Neutrophil (primary cell): ENCODE results near the gene GPR146.
"Not testable (repeated sequence)": the region's sequence is repeated elsewhere in the genome, so short reads cannot be mapped to it uniquely, and the experiment has no call there.

Experiments
- H3K27ac ChIP-seq: fragments of 200-600 bp; sonication (generic); 2 replicates; pipeline ENCODE4 v1.5.1; 2016; ENCODE audit warnings: mild to moderate bottlenecking, moderate library complexity
- H3K27me3 ChIP-seq: fragments of 200-600 bp; sonication (generic); 2 replicates; pipeline ENCODE4 v1.6.0; 2016; ENCODE audit warnings: mild to moderate bottlenecking
- H3K36me3 ChIP-seq: fragments of 200-600 bp; sonication (generic); 2 replicates; pipeline ENCODE4 v1.5.1; 2017
- H3K4me1 ChIP-seq, 2 experiments: fragments of 200-600 bp in 1 of 2; sonication (generic) in 1 of 2; 1 replicate in 1 of 2; 2 replicates in 1 of 2; pipeline versions ENCODE4 v1.5.1 to v1.6.1; 2013 to 2016; ENCODE audit warnings: low read depth in 1 of 2, low read length in 1 of 2, mild to moderate bottlenecking in 1 of 2, moderate library complexity in 1 of 2; ENCODE audit not compliant: control insufficient read depth in 1 of 2, insufficient read depth in 1 of 2
- H3K4me3 ChIP-seq, 2 experiments: fragments of 200-600 bp in 1 of 2; sonication (generic) in 1 of 2; 1 replicate in 1 of 2; 2 replicates in 1 of 2; pipeline ENCODE4 v1.5.1; 2013 to 2016; ENCODE audit warnings: low read depth in 1 of 2, low read length in 1 of 2, mild to moderate bottlenecking in 1 of 2, moderate library complexity in 1 of 2
- H3K9me3 ChIP-seq: fragments of 200-600 bp; sonication (generic); 2 replicates; pipeline ENCODE4 v1.5.1; 2016
- TF ChIP-seq, protein P1 (sequence below): fragments of 200-600 bp; sonication (generic); IDR thresholded peaks from 2 replicates; pipeline ENCODE4 v1.5.1; 2016; ENCODE audit warnings: antibody characterized with exemption

Gene GPR146

DNA sequence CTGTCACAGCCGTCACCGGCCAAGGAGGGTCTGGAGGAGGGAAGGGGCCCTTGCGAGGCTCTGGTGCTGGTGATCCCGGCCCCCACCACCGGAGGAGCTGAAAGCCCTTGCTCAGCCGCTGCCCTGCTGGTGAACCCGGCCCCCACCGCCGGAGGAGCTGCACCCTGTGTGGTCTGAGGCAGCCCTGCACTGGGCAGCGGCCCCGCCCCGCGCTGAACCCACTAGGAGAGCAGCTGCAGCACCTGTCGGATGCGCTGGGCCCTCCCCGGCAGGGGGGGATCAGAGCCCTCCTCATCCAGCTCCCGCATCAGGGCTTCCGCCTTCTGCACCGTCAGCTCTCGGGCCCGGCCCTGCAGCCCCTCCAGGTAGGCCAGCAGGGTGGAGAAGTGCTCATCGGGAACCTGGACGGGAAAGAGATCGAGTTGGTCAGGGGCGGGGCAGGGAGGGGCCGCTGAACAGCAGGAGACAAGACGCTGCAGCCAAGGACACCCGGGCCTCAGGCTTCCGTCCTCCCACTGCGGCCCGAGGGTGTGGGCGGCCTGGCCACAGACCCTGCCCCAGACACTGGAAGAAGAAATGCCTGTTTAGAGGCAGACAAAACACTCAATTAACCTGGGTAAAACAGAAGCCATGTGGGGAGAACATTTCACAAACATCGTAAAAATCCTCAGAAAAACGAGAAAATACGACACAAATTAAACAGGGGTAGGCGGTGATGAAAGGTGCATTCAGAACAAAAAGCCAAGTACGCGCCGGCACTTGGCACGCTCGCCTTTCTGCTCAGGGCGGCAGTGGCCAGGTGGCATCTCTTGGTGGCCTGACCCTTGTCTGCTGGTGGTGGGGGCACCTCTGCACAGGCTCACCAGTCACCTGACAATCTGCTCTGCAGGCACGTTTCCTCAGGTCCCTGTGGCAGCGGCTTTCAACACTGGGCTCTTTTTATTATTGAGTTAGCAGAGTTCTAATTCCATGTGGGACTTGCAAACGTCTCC lies 46.6 kb upstream of the GPR146 start:
- Histone ChIP-seq H3K27ac (no peak overlapping the region), H3K4me3 (no peak overlapping the region), H3K4me1 (no peaks in the 10 kb centered on the region), H3K9me3 (no peaks in the 10 kb centered on the region), H3K27me3 (peaks cover 7% of the 10 kb centered on the region), H3K36me3 (no peaks in the 10 kb centered on the region)
- TF ChIP-seq, protein P1, sequence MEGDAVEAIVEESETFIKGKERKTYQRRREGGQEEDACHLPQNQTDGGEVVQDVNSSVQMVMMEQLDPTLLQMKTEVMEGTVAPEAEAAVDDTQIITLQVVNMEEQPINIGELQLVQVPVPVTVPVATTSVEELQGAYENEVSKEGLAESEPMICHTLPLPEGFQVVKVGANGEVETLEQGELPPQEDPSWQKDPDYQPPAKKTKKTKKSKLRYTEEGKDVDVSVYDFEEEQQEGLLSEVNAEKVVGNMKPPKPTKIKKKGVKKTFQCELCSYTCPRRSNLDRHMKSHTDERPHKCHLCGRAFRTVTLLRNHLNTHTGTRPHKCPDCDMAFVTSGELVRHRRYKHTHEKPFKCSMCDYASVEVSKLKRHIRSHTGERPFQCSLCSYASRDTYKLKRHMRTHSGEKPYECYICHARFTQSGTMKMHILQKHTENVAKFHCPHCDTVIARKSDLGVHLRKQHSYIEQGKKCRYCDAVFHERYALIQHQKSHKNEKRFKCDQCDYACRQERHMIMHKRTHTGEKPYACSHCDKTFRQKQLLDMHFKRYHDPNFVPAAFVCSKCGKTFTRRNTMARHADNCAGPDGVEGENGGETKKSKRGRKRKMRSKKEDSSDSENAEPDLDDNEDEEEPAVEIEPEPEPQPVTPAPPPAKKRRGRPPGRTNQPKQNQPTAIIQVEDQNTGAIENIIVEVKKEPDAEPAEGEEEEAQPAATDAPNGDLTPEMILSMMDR = no peak

DNA sequence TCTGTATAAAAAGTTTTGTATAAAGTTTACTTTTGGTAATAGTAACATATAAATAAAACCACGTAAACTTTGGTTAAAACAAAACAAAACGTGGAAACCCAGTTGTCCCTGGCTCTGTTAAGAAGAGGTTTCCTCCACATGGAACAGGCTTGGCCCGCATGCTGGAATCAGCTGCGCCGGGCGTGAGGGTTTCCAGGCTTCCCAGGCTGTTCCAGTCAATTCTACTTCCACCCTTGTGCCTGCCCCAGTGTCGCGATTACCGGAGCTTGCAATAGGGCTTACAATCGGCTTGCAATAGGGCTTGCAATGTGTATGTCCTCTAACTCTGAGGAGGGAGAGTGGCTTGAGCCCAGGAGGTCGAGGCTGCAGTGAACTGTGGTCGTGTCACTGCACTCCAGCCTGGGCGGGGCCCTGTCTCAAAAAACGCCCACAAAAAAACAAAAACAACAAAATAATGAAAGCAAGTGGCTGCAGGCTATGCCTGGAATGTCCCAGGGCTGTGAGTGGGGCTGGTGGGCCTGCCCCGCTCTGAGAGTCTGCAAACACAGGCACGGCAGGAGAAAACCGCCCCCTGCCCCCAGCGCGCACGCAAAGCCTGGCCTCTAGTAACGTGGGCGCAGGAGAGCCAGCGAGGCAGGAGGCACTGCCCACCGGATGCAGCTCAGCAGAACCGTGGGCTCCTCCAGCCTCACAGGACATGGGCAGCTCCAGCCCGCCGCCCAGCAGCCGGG lies 45.0 kb upstream of the GPR146 start:
- H3K36me3 ChIP-seq = no peaks in the 10 kb centered on the region
- no peak overlapping the region for H3K4me3 ChIP-seq

DNA sequence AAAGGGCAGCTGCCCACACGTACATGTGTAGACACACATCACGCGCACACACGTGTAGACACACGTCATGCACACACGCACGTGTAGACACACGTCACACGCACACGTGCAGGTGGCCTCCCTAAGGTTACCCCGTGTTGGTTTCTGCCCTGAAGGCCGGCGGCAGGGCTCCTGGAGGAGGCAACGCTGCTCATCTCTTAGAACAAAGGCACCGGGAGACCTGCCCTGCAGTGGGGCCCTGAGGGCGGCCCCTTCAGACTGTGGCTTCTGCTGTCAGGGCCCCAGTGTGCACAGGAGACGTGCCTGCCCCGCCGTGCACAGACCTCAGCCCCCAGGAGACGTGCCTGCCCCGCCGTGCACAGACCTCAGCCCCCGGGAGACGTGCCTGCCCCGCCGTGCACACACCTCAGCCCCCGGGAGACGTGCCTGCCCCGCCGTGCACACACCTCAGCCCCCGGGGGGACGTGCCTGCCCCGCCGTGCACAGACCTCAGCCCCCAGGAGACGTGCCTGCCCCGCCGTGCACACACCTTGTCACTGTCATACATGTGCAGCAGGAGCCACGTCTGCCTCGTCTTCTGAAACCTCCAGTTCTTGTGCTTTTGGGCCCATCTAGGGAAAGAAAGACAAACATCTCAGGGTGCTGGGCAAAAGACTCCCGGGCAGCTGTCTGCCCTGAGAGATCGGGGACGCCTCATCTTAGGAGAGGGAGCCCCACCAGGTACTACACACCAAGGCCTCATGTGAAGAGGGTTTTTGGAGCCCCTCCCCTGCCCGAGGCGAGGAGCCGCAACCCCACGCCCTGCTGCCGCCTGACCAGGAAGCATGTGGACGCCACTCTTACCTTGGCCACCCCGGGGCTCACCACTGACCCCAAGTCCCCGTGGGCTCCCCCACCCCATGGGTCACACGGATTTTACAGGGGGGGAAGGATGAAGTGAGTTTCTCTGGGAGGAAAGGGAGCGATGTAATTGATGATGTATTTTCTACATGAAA lies 44.1 kb upstream of the GPR146 start:
- no peaks in the 10 kb centered on the region for H3K4me1 ChIP-seq
- no peaks in the 10 kb centered on the region for H3K27me3 ChIP-seq
- H3K4me3 ChIP-seq = no peak overlapping the region
- H3K36me3 ChIP-seq = no peaks in the 10 kb centered on the region
- no peaks in the 10 kb centered on the region for H3K9me3 ChIP-seq
- H3K27ac ChIP-seq = no peak overlapping the region
- TF ChIP-seq, protein P1 = no peak

More for the DNA sequence above, 45.0 kb upstream of the GPR146 start:
- H3K4me1 ChIP-seq = no peaks in the 10 kb centered on the region
- TF ChIP-seq, protein P1 = no peak
- no peaks in the 10 kb centered on the region for H3K27me3 ChIP-seq
- H3K9me3 ChIP-seq = no peaks in the 10 kb centered on the region
- no peak overlapping the region for H3K27ac ChIP-seq

DNA sequence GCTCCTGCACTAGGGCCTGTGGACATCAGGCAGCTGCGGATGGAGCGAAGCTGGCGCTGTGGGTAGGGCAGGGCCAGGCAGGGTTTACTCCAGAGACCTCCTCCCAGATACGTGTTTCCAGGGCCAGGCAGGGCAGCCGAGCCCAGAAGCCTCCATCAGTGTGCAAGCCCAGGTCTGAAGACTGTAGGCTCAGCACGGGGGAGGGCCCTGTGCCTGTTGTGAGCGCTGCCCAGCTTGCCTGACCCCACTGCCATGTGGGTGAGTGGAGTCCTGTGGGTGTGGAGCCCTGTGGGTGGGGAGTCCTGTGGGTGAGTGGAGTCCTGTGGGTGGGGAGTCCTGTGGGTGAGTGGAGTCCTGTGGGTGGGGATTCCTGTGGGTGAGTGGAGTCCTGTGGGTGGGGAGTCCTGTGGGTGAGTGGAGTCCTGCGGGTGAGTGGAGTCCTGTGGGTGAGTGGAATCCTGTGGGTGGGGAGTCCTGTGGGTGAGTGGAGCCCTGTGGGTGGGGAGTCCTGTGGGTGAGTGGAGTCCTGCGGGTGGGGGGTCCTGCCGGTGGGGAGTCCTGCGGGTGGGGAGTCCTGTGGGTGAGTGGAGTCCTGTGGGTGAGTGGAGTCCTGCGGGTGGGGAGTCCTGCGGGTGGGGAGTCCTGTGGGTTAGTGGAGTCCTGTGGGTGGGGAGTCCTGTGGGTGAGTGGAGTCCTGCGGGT lies 43.1 kb upstream of the GPR146 start:
- H3K4me3 ChIP-seq, H3K36me3 ChIP-seq: not testable (repeated sequence)

DNA sequence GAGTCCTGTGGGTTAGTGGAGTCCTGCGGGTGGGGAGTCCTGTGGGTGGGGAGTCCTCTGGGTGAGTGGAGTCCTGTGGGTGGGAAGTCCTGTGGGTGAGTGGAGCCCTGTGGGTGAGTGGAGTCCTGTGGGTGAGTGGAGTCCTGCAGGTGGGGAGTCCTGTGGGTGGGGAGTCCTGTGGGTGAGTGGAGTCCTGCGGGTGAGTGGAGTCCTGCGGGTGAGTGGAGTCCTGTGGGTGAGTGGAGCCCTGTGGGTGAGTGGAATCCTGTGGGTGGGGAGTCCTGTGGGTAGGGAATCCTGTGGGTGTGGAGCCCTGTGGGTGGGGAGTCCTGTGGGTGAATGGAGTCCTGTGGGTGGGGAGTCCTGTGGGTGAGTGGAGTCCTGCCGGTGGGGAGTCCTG lies 42.3 kb upstream of the GPR146 start:
- not testable (repeated sequence) for H3K27me3 ChIP-seq, H3K4me3 ChIP-seq, H3K4me1 ChIP-seq, H3K27ac ChIP-seq, H3K9me3 ChIP-seq, H3K36me3 ChIP-seq

More for the DNA sequence above, 43.1 kb upstream of the GPR146 start:
- H3K4me1 ChIP-seq, H3K27ac ChIP-seq, H3K27me3 ChIP-seq, H3K9me3 ChIP-seq: not testable (repeated sequence)

DNA sequence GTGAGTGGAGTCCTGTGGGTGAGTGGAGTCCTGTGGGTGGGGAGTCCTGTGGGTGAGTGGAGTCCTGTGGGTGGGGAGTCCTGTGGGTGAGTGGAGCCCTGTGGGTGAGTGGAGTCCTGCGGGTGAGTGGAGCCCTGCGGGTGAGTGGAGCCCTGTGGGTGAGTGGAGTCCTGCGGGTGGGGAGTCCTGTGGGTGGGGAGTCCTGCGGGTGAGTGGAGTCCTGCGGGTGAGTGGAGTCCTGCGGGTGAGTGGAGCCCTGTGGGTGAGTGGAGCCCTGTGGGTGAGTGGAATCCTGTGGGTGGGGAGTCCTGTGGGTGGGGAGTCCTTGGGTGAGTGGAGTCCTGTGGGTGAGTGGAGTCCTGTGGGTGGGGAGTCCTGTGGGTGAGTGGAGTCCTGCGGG lies 41.9 kb upstream of the GPR146 start:
- not testable (repeated sequence) for H3K4me1 ChIP-seq, H3K4me3 ChIP-seq, H3K36me3 ChIP-seq, H3K9me3 ChIP-seq, H3K27me3 ChIP-seq, H3K27ac ChIP-seq
